Activated naive CD8-positive, alpha-beta T cell treated with anti-CD3 and anti-CD28 coated beads, Interleukin-2, amount 10 ng/mL, durations not matched to agents 7 days and 5 days (primary cell): Measurements from ENCODE around the gene ARHGAP19. TPM values are rescaled to one million over a fixed set of nuclear protein-coding genes. Genes with fewer than 3 reads are reported as not detected.

Experiments used
- total RNA-seq, 2 experiments: library from RNA; stranded (reverse); gene quantifications; one replicate each; pipeline ENCODE4 v1.2.3, GENCODE V29; 2021

The ARHGAP19 gene
- total RNA-seq, 2 experiments from 2014 or later, result 35.4 to 44.5 TPM

Other genes with a start within 250 kb of the ARHGAP19 start
- gene SLIT1, start 106.7 kb downstream of the ARHGAP19 start, total RNA-seq, result under 1 TPM; 0.37 to 0.44 TPM
- 10 to 100 TPM; 11.0 to 11.7 TPM for gene FRAT1, start 26.6 kb upstream of the ARHGAP19 start, total RNA-seq
- 10 to 100 TPM; 15.3 to 16.7 TPM for gene FRAT2, start 42.1 kb upstream of the ARHGAP19 start, total RNA-seq
- gene RRP12, start 108.7 kb upstream of the ARHGAP19 start, total RNA-seq, result 10 to 100 TPM; 20.5 to 23.8 TPM
- gene PGAM1, start 133.6 kb upstream of the ARHGAP19 start, total RNA-seq, result 100 to 1,000 TPM; 288 to 298 TPM
- 10 to 100 TPM; 46.5 to 47.9 TPM for gene EXOSC1, start 153.4 kb upstream of the ARHGAP19 start, total RNA-seq
- 10 to 100 TPM; 23.3 to 29.6 TPM for gene ZDHHC16, start 153.5 kb upstream of the ARHGAP19 start, total RNA-seq
- 10 to 100 TPM; 87.9 to 89.7 TPM for gene MMS19, start 205.8 kb upstream of the ARHGAP19 start, total RNA-seq
- 1 to 10 TPM; 1.1 to 1.4 TPM for gene UBTD1, start 206.3 kb upstream of the ARHGAP19 start, total RNA-seq